ENCODE measurements around the gene LPP.

Gene LPP

DNA sequence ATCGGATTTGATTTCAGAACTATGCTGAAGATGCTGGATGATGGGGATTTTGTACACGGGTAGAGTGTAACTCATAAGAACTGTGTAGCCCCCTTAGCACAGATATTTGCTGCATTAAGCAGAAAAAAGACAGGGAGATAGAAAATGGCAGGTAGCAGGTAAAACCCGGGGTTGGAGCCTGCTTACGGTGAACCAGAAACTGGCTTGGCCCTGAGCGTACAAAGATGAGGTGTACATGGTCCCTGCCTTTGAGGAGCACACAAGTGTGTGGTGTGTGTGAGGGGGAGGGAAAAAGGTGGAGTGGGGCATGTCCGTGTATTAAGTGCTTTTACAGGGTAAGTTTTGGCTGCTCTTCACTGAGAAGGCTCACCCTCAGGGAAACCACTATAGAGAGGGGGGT, 3.5 kb downstream of the LPP start:
- H3K79me2 ChIP-seq (ENCODE audit: control insufficient read depth, insufficient read depth, low read length) = peaks cover 50% of the 10 kb centered on the region
- no peaks in the 10 kb centered on the region for H3K36me3 ChIP-seq (ENCODE audit: control insufficient read depth, insufficient read depth, low read length)
- no peak overlapping the region for H3K4ac ChIP-seq (ENCODE audit: low read depth, low read length)
- H3K27me3 ChIP-seq (ENCODE audit: insufficient read depth, low read length, poor library complexity) = no peaks in the 10 kb centered on the region
- H3K4me1 ChIP-seq (ENCODE audit: control insufficient read depth, low read depth, low read length) = peaks cover 7% of the 10 kb centered on the region
- H3K9ac ChIP-seq (ENCODE audit: low read length) = no peak overlapping the region
- H4K5ac ChIP-seq (ENCODE audit: low read length) = no peak overlapping the region
- H3K79me1 ChIP-seq (ENCODE audit: low read length) = peaks cover 31% of the 10 kb centered on the region
- no peak overlapping the region for H3K56ac ChIP-seq (ENCODE audit: low read length)
- DNase-seq = no peak
- no peak overlapping the region for H3K4me3 ChIP-seq (ENCODE audit: low read length)
- H2BK120ac ChIP-seq (ENCODE audit: low read depth, low read length) = no peak overlapping the region
- no peak overlapping the region for H3K27ac ChIP-seq (ENCODE audit: low read depth, low read length)
- no peak overlapping the region for H3K23ac ChIP-seq (ENCODE audit: low read length)
- no peak overlapping the region for H4K8ac ChIP-seq (ENCODE audit: low read depth, low read length)
- H2BK5ac ChIP-seq (ENCODE audit: low read length) = no peak overlapping the region
- no peak overlapping the region for H2AK5ac ChIP-seq (ENCODE audit: low read length)
- no peak overlapping the region for H3K4me2 ChIP-seq (ENCODE audit: low read length)
- WGBS (ENCODE audit: extremely low coverage, insufficient coverage, low lambda C conversion rate) = no CpG with 5 or more reads among the region's 6 CpGs
- H3K18ac ChIP-seq (ENCODE audit: low read length) = no peak overlapping the region
- H2BK15ac ChIP-seq (replicated peaks; ENCODE audit: low read depth) = no peak overlapping the region

DNA sequence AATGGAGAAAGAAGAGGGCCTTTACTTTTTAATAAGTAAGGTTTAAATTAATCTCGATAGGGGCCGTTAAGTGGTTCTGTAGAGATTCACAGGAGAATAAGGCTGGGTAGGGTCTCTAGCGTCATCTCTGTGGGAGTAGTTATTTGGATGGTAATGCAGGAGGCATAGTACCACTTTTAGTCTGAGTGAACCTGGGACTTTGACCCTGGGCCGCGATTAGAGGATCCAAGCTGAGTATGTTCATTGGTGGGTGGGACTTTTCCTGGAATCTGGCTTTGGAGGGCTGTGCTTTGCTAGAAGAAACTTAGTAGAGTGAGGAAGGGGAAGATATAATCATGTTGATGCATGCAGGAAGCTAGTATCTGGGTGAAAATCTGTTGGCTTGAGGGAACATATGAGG, 4.0 kb downstream of the LPP start:
- Histone ChIP-seq H3K9ac (ENCODE audit: low read length) (no peak overlapping the region), H3K27me3 (ENCODE audit: insufficient read depth, low read length, poor library complexity) (no peaks in the 10 kb centered on the region), H3K4ac (ENCODE audit: low read depth, low read length) (no peak overlapping the region), H3K27ac (ENCODE audit: low read depth, low read length) (no peak overlapping the region), H3K23ac (ENCODE audit: low read length) (no peak overlapping the region), H2BK5ac (ENCODE audit: low read length) (no peak overlapping the region), H3K4me3 (ENCODE audit: low read length) (no peak overlapping the region), H3K79me2 (ENCODE audit: control insufficient read depth, insufficient read depth, low read length) (peaks cover 54% of the 10 kb centered on the region), H3K79me1 (ENCODE audit: low read length) (peaks cover 33% of the 10 kb centered on the region), H3K4me1 (ENCODE audit: control insufficient read depth, low read depth, low read length) (peaks cover 6% of the 10 kb centered on the region), H2AK5ac (ENCODE audit: low read length) (no peak overlapping the region), H2BK15ac (replicated peaks; ENCODE audit: low read depth) (no peak overlapping the region), H3K4me2 (ENCODE audit: low read length) (no peak overlapping the region), H4K8ac (ENCODE audit: low read depth, low read length) (no peak overlapping the region), H4K5ac (ENCODE audit: low read length) (no peak overlapping the region), H2BK120ac (ENCODE audit: low read depth, low read length) (no peak overlapping the region), H3K56ac (ENCODE audit: low read length) (peak overlapping the region; percentile 10), H3K18ac (ENCODE audit: low read length) (no peak overlapping the region), H3K36me3 (ENCODE audit: control insufficient read depth, insufficient read depth, low read length) (no peaks in the 10 kb centered on the region)
- DNase-seq = no peak
- WGBS (ENCODE audit: extremely low coverage, insufficient coverage, low lambda C conversion rate) = no CpG with 5 or more reads among the region's 5 CpGs

DNA sequence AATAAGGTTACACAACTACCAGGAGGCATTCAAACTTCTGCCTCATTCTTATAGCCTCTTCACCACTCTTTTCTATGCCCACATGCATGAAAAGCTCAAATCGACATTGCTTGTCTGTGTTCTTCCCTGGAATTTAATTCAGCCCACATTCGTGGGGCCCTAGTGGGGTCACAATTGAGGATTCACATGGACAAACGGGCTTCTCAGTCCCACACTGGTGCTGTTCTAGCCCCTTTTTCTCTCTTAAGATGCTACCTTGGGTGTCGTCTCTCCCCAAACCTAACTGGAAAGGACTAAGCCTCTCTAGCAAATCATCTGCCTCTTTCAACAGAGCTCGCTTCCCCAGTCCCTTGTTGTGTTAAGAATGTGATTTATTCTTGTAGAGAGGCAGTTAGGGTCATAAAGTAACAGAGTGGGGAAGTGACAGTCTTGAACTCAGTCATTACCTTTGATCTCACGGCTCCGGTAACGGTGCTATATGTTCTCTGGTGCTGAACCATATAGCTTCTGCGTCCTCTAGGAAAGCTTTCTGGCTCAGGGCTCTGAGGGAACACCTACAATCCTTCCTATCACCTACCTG, 4.9 kb downstream of the LPP start:
- no CpG with 5 or more reads among the region's 9 CpGs for WGBS (ENCODE audit: extremely low coverage, insufficient coverage, low lambda C conversion rate)
- Histone ChIP-seq H3K4me1 (ENCODE audit: control insufficient read depth, low read depth, low read length) (peaks cover 6% of the 10 kb centered on the region), H3K18ac (ENCODE audit: low read length) (no peak overlapping the region), H3K4ac (ENCODE audit: low read depth, low read length) (no peak overlapping the region), H3K56ac (ENCODE audit: low read length) (no peak overlapping the region), H3K79me2 (ENCODE audit: control insufficient read depth, insufficient read depth, low read length) (peaks cover 60% of the 10 kb centered on the region), H3K27ac (ENCODE audit: low read depth, low read length) (no peak overlapping the region), H2BK5ac (ENCODE audit: low read length) (no peak overlapping the region), H2BK15ac (replicated peaks; ENCODE audit: low read depth) (no peak overlapping the region), H3K79me1 (ENCODE audit: low read length) (peaks cover 37% of the 10 kb centered on the region), H2BK120ac (ENCODE audit: low read depth, low read length) (no peak overlapping the region), H3K27me3 (ENCODE audit: insufficient read depth, low read length, poor library complexity) (no peaks in the 10 kb centered on the region), H4K8ac (ENCODE audit: low read depth, low read length) (no peak overlapping the region), H3K23ac (ENCODE audit: low read length) (no peak overlapping the region), H3K36me3 (ENCODE audit: control insufficient read depth, insufficient read depth, low read length) (no peaks in the 10 kb centered on the region), H3K9ac (ENCODE audit: low read length) (no peak overlapping the region), H4K5ac (ENCODE audit: low read length) (no peak overlapping the region), H3K4me3 (ENCODE audit: low read length) (no peak overlapping the region), H2AK5ac (ENCODE audit: low read length) (no peak overlapping the region), H3K4me2 (ENCODE audit: low read length) (no peak overlapping the region)
- DNase-seq = no peak

DNA sequence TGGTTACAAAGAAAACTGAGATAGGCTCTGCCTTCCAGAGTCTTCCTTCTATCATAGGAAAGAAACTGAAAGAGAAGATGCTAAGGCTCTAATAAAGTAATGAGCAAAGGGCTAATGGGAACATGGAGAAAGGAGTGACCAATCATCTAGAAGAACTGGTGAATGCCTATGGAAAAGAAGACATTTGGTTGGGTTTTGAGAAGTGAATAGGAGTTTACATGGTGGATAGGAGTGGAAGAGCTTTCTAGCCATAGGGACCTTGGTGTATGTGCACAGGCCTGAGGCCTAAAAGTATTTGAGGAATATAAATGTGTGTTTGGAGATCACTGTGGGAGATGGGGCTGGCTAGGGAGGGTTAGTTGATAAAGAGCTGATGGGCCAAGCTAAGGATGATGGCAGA, 6.8 kb downstream of the LPP start:
- H3K79me1 ChIP-seq (ENCODE audit: low read length) = peaks cover 40% of the 10 kb centered on the region
- no peak overlapping the region for H4K8ac ChIP-seq (ENCODE audit: low read depth, low read length)
- peaks cover 4% of the 10 kb centered on the region for H3K4me1 ChIP-seq (ENCODE audit: control insufficient read depth, low read depth, low read length)
- H3K4me2 ChIP-seq (ENCODE audit: low read length) = no peak overlapping the region
- H4K5ac ChIP-seq (ENCODE audit: low read length) = no peak overlapping the region
- H3K79me2 ChIP-seq (ENCODE audit: control insufficient read depth, insufficient read depth, low read length) = peaks cover 71% of the 10 kb centered on the region
- no peak overlapping the region for H2BK15ac ChIP-seq (replicated peaks; ENCODE audit: low read depth)
- H3K4me3 ChIP-seq (ENCODE audit: low read length) = no peak overlapping the region
- H3K27me3 ChIP-seq (ENCODE audit: insufficient read depth, low read length, poor library complexity) = no peaks in the 10 kb centered on the region
- no peak overlapping the region for H2BK120ac ChIP-seq (ENCODE audit: low read depth, low read length)
- no peak overlapping the region for H2BK5ac ChIP-seq (ENCODE audit: low read length)
- H3K4ac ChIP-seq (ENCODE audit: low read depth, low read length) = no peak overlapping the region
- H3K9ac ChIP-seq (ENCODE audit: low read length) = no peak overlapping the region
- DNase-seq = no peak
- H3K23ac ChIP-seq (ENCODE audit: low read length) = no peak overlapping the region
- H2AK5ac ChIP-seq (ENCODE audit: low read length) = no peak overlapping the region
- no peak overlapping the region for H3K56ac ChIP-seq (ENCODE audit: low read length)
- no peak overlapping the region for H3K27ac ChIP-seq (ENCODE audit: low read depth, low read length)
- H3K36me3 ChIP-seq (ENCODE audit: control insufficient read depth, insufficient read depth, low read length) = no peaks in the 10 kb centered on the region
- H3K18ac ChIP-seq (ENCODE audit: low read length) = no peak overlapping the region

DNA sequence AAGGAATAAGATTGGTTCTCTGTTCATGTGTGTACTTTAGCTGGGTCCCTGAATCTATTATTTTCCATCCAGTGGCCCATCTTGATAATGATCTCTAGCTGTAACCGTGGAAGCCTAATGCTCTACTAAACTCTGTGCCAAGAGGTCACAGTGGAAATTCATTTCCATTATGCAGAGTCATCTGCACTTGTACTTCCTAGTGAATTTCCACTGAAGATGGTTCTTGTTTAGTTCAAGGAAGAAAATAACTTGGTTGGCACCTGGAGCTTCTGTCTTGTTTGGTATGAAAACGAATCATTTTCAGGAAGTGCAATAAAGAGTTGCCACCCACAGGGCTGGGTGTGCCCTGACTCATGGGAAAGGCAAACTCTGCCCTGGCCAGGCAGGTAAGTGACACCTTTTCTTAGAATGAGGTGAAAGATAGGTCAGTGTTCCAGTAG, 10.3 kb downstream of the LPP start:
- H4K5ac ChIP-seq (ENCODE audit: low read length) = no peak overlapping the region
- H3K56ac ChIP-seq (ENCODE audit: low read length) = no peak overlapping the region
- H3K4me2 ChIP-seq (ENCODE audit: low read length) = no peak overlapping the region
- H3K27ac ChIP-seq (ENCODE audit: low read depth, low read length) = no peak overlapping the region
- H3K18ac ChIP-seq (ENCODE audit: low read length) = no peak overlapping the region
- H2BK120ac ChIP-seq (ENCODE audit: low read depth, low read length) = no peak overlapping the region
- H4K8ac ChIP-seq (ENCODE audit: low read depth, low read length) = no peak overlapping the region
- no peak for DNase-seq
- H3K79me1 ChIP-seq (ENCODE audit: low read length) = peaks cover 27% of the 10 kb centered on the region
- H2BK15ac ChIP-seq (replicated peaks; ENCODE audit: low read depth) = no peak overlapping the region
- peaks cover 64% of the 10 kb centered on the region for H3K79me2 ChIP-seq (ENCODE audit: control insufficient read depth, insufficient read depth, low read length)
- H3K9ac ChIP-seq (ENCODE audit: low read length) = no peak overlapping the region
- no peak overlapping the region for H3K4ac ChIP-seq (ENCODE audit: low read depth, low read length)
- peak overlapping the region; percentile 18 for H3K23ac ChIP-seq (ENCODE audit: low read length)
- no peak overlapping the region for H2BK5ac ChIP-seq (ENCODE audit: low read length)
- no peaks in the 10 kb centered on the region for H3K36me3 ChIP-seq (ENCODE audit: control insufficient read depth, insufficient read depth, low read length)
- H2AK5ac ChIP-seq (ENCODE audit: low read length) = no peak overlapping the region
- no CpG with 5 or more reads among the region's 2 CpGs for WGBS (ENCODE audit: extremely low coverage, insufficient coverage, low lambda C conversion rate)
- no peaks in the 10 kb centered on the region for H3K27me3 ChIP-seq (ENCODE audit: insufficient read depth, low read length, poor library complexity)
- peaks cover 4% of the 10 kb centered on the region for H3K4me1 ChIP-seq (ENCODE audit: control insufficient read depth, low read depth, low read length)
- no peak overlapping the region for H3K4me3 ChIP-seq (ENCODE audit: low read length)

DNA sequence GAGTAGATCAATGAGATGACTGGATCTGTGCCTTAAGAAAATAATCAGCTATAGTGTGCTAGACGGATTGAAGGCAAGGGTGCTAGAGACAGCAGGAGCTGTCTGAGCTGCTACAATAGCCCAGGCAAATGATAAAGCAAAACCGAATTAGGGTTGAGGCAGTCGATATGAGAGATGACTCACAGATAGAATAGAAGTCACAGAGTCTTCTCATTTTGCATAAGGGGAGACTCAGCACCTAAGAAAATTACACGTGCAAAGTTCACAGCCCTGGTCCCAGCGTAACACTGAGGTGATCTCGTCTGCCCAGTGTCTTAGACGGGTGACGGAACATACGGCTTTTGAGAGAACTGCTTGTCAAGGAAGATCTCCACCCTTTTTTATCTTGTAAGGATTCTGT, 11.6 kb downstream of the LPP start:
- no peaks in the 10 kb centered on the region for H3K27me3 ChIP-seq (ENCODE audit: insufficient read depth, low read length, poor library complexity)

More for the DNA sequence above, 11.6 kb downstream of the LPP start:
- H4K8ac ChIP-seq (ENCODE audit: low read depth, low read length) = no peak overlapping the region
- H3K79me2 ChIP-seq (ENCODE audit: control insufficient read depth, insufficient read depth, low read length) = peaks cover 59% of the 10 kb centered on the region
- no peak overlapping the region for H3K56ac ChIP-seq (ENCODE audit: low read length)
- no peak overlapping the region for H3K9ac ChIP-seq (ENCODE audit: low read length)
- no peak overlapping the region for H2BK15ac ChIP-seq (replicated peaks; ENCODE audit: low read depth)
- H4K5ac ChIP-seq (ENCODE audit: low read length) = no peak overlapping the region
- no peaks in the 10 kb centered on the region for H3K36me3 ChIP-seq (ENCODE audit: control insufficient read depth, insufficient read depth, low read length)
- H2AK5ac ChIP-seq (ENCODE audit: low read length) = no peak overlapping the region
- H2BK120ac ChIP-seq (ENCODE audit: low read depth, low read length) = no peak overlapping the region
- H3K27ac ChIP-seq (ENCODE audit: low read depth, low read length) = no peak overlapping the region
- H3K18ac ChIP-seq (ENCODE audit: low read length) = no peak overlapping the region
- H3K79me1 ChIP-seq (ENCODE audit: low read length) = peaks cover 23% of the 10 kb centered on the region
- H3K4ac ChIP-seq (ENCODE audit: low read depth, low read length) = no peak overlapping the region
- no peak overlapping the region for H3K4me3 ChIP-seq (ENCODE audit: low read length)
- H3K4me2 ChIP-seq (ENCODE audit: low read length) = no peak overlapping the region
- no CpG with 5 or more reads among the region's 9 CpGs for WGBS (ENCODE audit: extremely low coverage, insufficient coverage, low lambda C conversion rate)
- H2BK5ac ChIP-seq (ENCODE audit: low read length) = no peak overlapping the region
- DNase-seq = no peak
- H3K23ac ChIP-seq (ENCODE audit: low read length) = no peak overlapping the region
- H3K4me1 ChIP-seq (ENCODE audit: control insufficient read depth, low read depth, low read length) = peaks cover 4% of the 10 kb centered on the region
